Common myeloid progenitor, CD34-positive (primary cell): ENCODE data around the gene CLEC9A.
A peak's percentile ranks its signal among the peaks of the same experiment; 100 is the strongest.

Experiments used
- CTCF ChIA-PET: fragments of 350-600 bp; sonication (Branson Sonifier 250); formaldehyde crosslinking; loops from one replicate; lab custom pipeline; 2021; ENCODE audit warnings: antibody characterized with exemption; lab: Charles Lee
- POLR2A ChIA-PET: fragments of 350-600 bp; sonication (Branson Sonifier 250); formaldehyde crosslinking; loops from one replicate; lab custom pipeline; 2021; ENCODE audit warnings: antibody characterized with exemption; lab: Charles Lee
- DNase-seq, 3 donors: peaks; one replicate each; pipeline versions ENCODE4 v3.0.0 to v3.0.0-alpha.2; 2013
- H3K27ac ChIP-seq, 2 experiments: 1 replicate in 1 of 2; 2 replicates in 1 of 2; pipeline ENCODE4 v1.7.0; 2013; ENCODE audit warnings: inconsistent platforms in 2 of 2, low read length in 2 of 2, mild to moderate bottlenecking in 2 of 2, low read depth in 1 of 2, moderate library complexity in 1 of 2; ENCODE audit not compliant: severe bottlenecking in 2 of 2, insufficient read depth in 1 of 2, poor library complexity in 1 of 2
- H3K27me3 ChIP-seq, 5 experiments: replicated peaks in 2 of 5; 1 replicate in 3 of 5; 2 replicates in 2 of 5; pipeline versions ENCODE4 v1.6.1 to v1.7.0; 2013; ENCODE audit warnings: low read length in 4 of 5, mild to moderate bottlenecking in 2 of 5, moderate library complexity in 2 of 5, inconsistent platforms in 1 of 5; ENCODE audit not compliant: insufficient read depth in 5 of 5, control insufficient read depth in 4 of 5
- H3K36me3 ChIP-seq, 4 experiments: 1 replicate in 2 of 4; 2 replicates in 2 of 4; pipeline versions ENCODE4 v1.6.1 to v1.7.0; 2013; ENCODE audit warnings: low read length in 3 of 4, control low read depth in 1 of 4, mild to moderate bottlenecking in 1 of 4; ENCODE audit not compliant: control insufficient read depth in 4 of 4, insufficient read depth in 4 of 4
- H3K4me1 ChIP-seq, 4 experiments: 1 replicate in 3 of 4; 2 replicates in 1 of 4; pipeline versions ENCODE4 v1.6.1 to v1.7.1; 2013; ENCODE audit warnings: low read length in 3 of 4, mild to moderate bottlenecking in 3 of 4, control low read depth in 1 of 4, inconsistent platforms in 1 of 4, moderate library complexity in 1 of 4; ENCODE audit not compliant: control insufficient read depth in 4 of 4, insufficient read depth in 4 of 4; ENCODE audit errors: control extremely low read depth in 1 of 4
- H3K4me3 ChIP-seq, 7 experiments: 1 replicate in 4 of 7; 2 replicates in 3 of 7; pipeline versions ENCODE4 v1.5.1 to v1.7.0; 2013; ENCODE audit warnings: mild to moderate bottlenecking in 7 of 7, low read length in 6 of 7, moderate library complexity in 6 of 7, inconsistent platforms in 2 of 7, low read depth in 2 of 7, control low read depth in 1 of 7; ENCODE audit not compliant: insufficient read depth in 4 of 7, control insufficient read depth in 1 of 7; ENCODE audit errors: extremely low read depth in 1 of 7
- H3K9me3 ChIP-seq, 5 experiments: 1 replicate in 4 of 5; 2 replicates in 1 of 5; pipeline versions ENCODE4 v1.6.1 to v1.7.1; 2013; ENCODE audit warnings: low read length in 4 of 5, mild to moderate bottlenecking in 2 of 5, inconsistent platforms in 1 of 5, low read depth in 1 of 5, moderate library complexity in 1 of 5; ENCODE audit not compliant: control insufficient read depth in 4 of 5, insufficient read depth in 2 of 5; ENCODE audit errors: control extremely low read depth in 1 of 5
- WGBS: methylation state at CpG from one replicate; pipeline ENCODE4 v1.1.5; 2013; ENCODE audit not compliant: insufficient coverage; 5-methylcytosine and 5-hydroxymethylcytosine counted together

Gene CLEC9A

GRCh38 chr12:10027721-10028120, 2.8 kb upstream of the CLEC9A start:
- Histone ChIP-seq H3K27me3 (no peaks in the 10 kb centered on the region), H3K9me3 (no peaks in the 10 kb centered on the region), H3K27ac (no peak overlapping the region), H3K36me3 (no peaks in the 10 kb centered on the region), H3K4me3 (no peak overlapping the region), H3K4me1 (peaks cover 0 to 17% (median 3%) of the 10 kb centered on the region in 4 experiments)
- DNase-seq = peak in 2 of 3 donors; percentile 57 to 63
- POLR2A ChIA-PET = no interaction called here
- CTCF ChIA-PET = interaction anchor here (0.7 to 5.7 kb wide), 3 partner anchors 18 to 112 kb away, joined by 3 to 24 read pairs (median 5); no protein-coding TSS in a partner anchor
- WGBS = 20% methylated on average over 1 of the region's 4 CpGs

- H3K4me1 ChIP-seq = peaks cover 0 to 21% (median 4%) of the 10 kb centered on the region in 4 experiments
- H3K27ac ChIP-seq = no peak overlapping the region
- ChIA-PET CTCF (interaction anchor here (1.0 to 5.7 kb wide), 5 partner anchors 21 to 282 kb away, joined by 3 to 24 read pairs (median 3); partner anchors contain the start of genes CLEC12B and CLEC7A), POLR2A (interaction anchor here (0.5 kb wide), 1 partner anchor 192 kb away, joined by 3 read pairs; no protein-coding TSS in a partner anchor)
- H3K36me3 ChIP-seq = no peaks in the 10 kb centered on the region
- H3K4me3 ChIP-seq = no peak overlapping the region
- peak in 2 of 3 donors; percentile 51 to 70 for DNase-seq
- H3K27me3 ChIP-seq = no peaks in the 10 kb centered on the region
- no peaks in the 10 kb centered on the region for H3K9me3 ChIP-seq
- WGBS = 48% methylated on average over 3 of the region's 4 CpGs
Measured at GRCh38 chr12:10031321-10031720, 839 bp downstream of the CLEC9A start.

GRCh38 chr12:10031771-10032175, 1.3 kb downstream of the CLEC9A start:
- ChIA-PET POLR2A (no interaction called here), CTCF (interaction anchor here (0.8 to 5.7 kb wide), 5 partner anchors 22 to 233 kb away, joined by 3 to 24 read pairs (median 3); partner anchors contain the start of genes CLEC12B and CLEC7A)
- H3K36me3 ChIP-seq = no peaks in the 10 kb centered on the region
- H3K27me3 ChIP-seq = no peaks in the 10 kb centered on the region
- DNase-seq = peak in 1 of 3 donors; percentile 20
- H3K9me3 ChIP-seq = no peaks in the 10 kb centered on the region
- H3K4me3 ChIP-seq = no peak overlapping the region
- peaks cover 0 to 21% (median 4%) of the 10 kb centered on the region in 4 experiments for H3K4me1 ChIP-seq
- no peak overlapping the region for H3K27ac ChIP-seq
- 32% methylated on average over 4 of the region's 5 CpGs for WGBS

- Histone ChIP-seq H3K36me3 (no peaks in the 10 kb centered on the region), H3K9me3 (no peaks in the 10 kb centered on the region), H3K4me3 (no peak overlapping the region), H3K27me3 (no peaks in the 10 kb centered on the region), H3K4me1 (peaks cover 0 to 16% (median 1%) of the 10 kb centered on the region in 4 experiments), H3K27ac (peak overlapping the region in 1 of 2 experiments; percentile 11)
- ChIA-PET CTCF (interaction anchor here (0.7 to 6.9 kb wide), 15 partner anchors 9 to 283 kb away, joined by 3 to 145 read pairs (median 4); partner anchors contain the start of genes CLEC12B and CLEC7A), POLR2A (no interaction called here)
- peak in 2 of 3 donors; percentile 52 to 54 for DNase-seq
- no CpG with 5 or more reads among the region's 1 CpG for WGBS
Measured at GRCh38 chr12:10033783-10034545, 3.5 kb downstream of the CLEC9A start.

GRCh38 chr12:10042167-10042566, 11.7 kb downstream of the CLEC9A start:
- POLR2A ChIA-PET = interaction anchor here (0.6 kb wide), 1 partner anchor 15 kb away, joined by 3 read pairs; no protein-coding TSS in a partner anchor
- H3K9me3 ChIP-seq = no peaks in the 10 kb centered on the region
- H3K36me3 ChIP-seq = no peaks in the 10 kb centered on the region
- no peak overlapping the region for H3K4me3 ChIP-seq
- no peaks in the 10 kb centered on the region for H3K27me3 ChIP-seq
- no peak overlapping the region for H3K27ac ChIP-seq
- H3K4me1 ChIP-seq = peaks cover 0 to 4% (median 0%) of the 10 kb centered on the region in 4 experiments
- CTCF ChIA-PET = interaction anchor here (1.0 to 2.0 kb wide), 9 partner anchors 10 to 102 kb away, joined by 3 to 13 read pairs (median 5); partner anchors contain the start of gene CLEC7A
- DNase-seq = peak in 1 of 3 donors; percentile 18

- POLR2A ChIA-PET = no interaction called here
- no peaks in the 10 kb centered on the region for H3K27me3 ChIP-seq
- peaks cover 11 to 20% (median 16%) of the 10 kb centered on the region in 4 experiments for H3K4me1 ChIP-seq
- 69% methylated on average over 2 of the region's 3 CpGs for WGBS
- H3K27ac ChIP-seq = no peak overlapping the region
- no peak overlapping the region for H3K4me3 ChIP-seq
- CTCF ChIA-PET = interaction anchor here (1.2 to 2.4 kb wide), 3 partner anchors 12 to 91 kb away, joined by 3 to 8 read pairs (median 5); no protein-coding TSS in a partner anchor
- DNase-seq = peak in 2 of 3 donors; percentile 22 to 42
- no peaks in the 10 kb centered on the region for H3K36me3 ChIP-seq
- H3K9me3 ChIP-seq = peaks cover 0 to 4% (median 0%) of the 10 kb centered on the region in 5 experiments
Measured at GRCh38 chr12:10048526-10048925, 18.0 kb downstream of the CLEC9A start.
